Duodenal mucosa (tissue), 2 donors: ENCODE data around the gene CFAP45.

Source experiments
- H3K27ac ChIP-seq: one replicate; pipeline ENCODE4 v1.7.0; 2013; ENCODE audit warnings: low read depth, low read length
- H3K27me3 ChIP-seq, 2 donors: one replicate each; pipeline ENCODE4 v1.7.0; 2013; ENCODE audit warnings: low read length in 2 of 2, control low read depth in 1 of 2; ENCODE audit not compliant: insufficient read depth in 2 of 2, control insufficient read depth in 1 of 2
- H3K36me3 ChIP-seq, 2 donors: one replicate each; pipeline ENCODE4 v1.7.0; 2013; ENCODE audit warnings: low read length in 2 of 2, control low read depth in 1 of 2; ENCODE audit not compliant: insufficient read depth in 2 of 2, control insufficient read depth in 1 of 2
- H3K4me1 ChIP-seq, 2 donors: one replicate each; pipeline ENCODE4 v1.7.0; 2013; ENCODE audit warnings: low read length in 2 of 2, control low read depth in 1 of 2; ENCODE audit not compliant: insufficient read depth in 2 of 2, control insufficient read depth in 1 of 2
- H3K4me3 ChIP-seq, 2 donors: one replicate each; pipeline ENCODE4 v1.7.0; 2013; ENCODE audit warnings: low read length in 2 of 2, low read depth in 1 of 2
- H3K9ac ChIP-seq, 2 donors: one replicate each; pipeline ENCODE4 v1.7.0; 2013; ENCODE audit warnings: low read length in 2 of 2, low read depth in 1 of 2
- H3K9me3 ChIP-seq, 2 donors: one replicate each; pipeline ENCODE4 v1.7.0; 2013; ENCODE audit warnings: low read length in 2 of 2, control low read depth in 1 of 2; ENCODE audit not compliant: control insufficient read depth in 1 of 2

CFAP45 gene

DNA sequence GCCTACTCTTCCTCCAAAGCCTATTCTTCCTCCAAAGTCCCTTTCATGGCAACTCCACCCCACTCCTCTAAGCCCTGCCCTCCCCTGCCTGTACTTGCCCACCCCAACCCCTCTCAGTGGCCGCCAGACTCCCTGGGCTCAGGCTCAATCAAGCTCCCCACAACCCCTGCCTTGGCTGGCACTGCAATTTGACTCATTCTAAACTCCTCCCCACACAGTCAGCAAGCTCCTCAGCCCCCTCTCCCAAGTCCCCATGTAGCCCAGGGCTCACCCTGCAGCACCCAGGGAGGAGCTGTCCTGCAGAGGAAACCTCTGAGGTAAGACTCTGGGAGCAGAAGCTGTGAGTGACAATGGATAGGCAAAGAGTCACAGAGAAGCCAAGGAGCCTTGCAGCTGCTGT is 33.9 kb downstream of the CFAP45 start:
- H3K4me1 ChIP-seq, result peaks cover 24 to 33% of the 10 kb centered on the region in 2 donors
- no peak overlapping the region for H3K9ac ChIP-seq
- no peak overlapping the region for H3K27ac ChIP-seq
- no peak overlapping the region for H3K4me3 ChIP-seq
- H3K36me3 ChIP-seq, result no peaks in the 10 kb centered on the region
- H3K9me3 ChIP-seq, result no peaks in the 10 kb centered on the region
- no peaks in the 10 kb centered on the region for H3K27me3 ChIP-seq

DNA sequence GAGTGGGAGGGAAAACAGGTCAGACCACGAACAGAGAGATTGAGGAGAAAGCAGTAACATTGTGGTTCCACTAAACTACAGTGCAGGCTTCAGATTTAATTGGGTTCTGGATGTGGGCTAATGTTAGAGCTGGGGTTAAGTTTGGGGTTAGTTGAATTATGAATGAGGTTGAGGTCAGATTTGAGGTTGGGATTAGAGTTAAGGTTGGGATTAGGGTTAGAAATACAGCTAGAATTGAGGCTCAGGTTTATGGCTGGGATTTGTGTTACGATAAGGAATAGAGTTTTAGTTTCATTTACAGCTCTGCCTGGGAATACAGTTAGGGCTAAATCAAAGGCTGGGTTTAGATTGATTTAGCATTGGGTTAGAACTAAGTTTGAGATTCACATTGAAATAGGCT is 35.7 kb downstream of the CFAP45 start:
- no peak overlapping the region for H3K4me3 ChIP-seq
- no peaks in the 10 kb centered on the region for H3K9me3 ChIP-seq
- H3K27me3 ChIP-seq, result no peaks in the 10 kb centered on the region
- H3K27ac ChIP-seq, result no peak overlapping the region
- no peak overlapping the region for H3K9ac ChIP-seq
- peaks cover 22 to 26% of the 10 kb centered on the region in 2 donors for H3K4me1 ChIP-seq
- H3K36me3 ChIP-seq, result no peaks in the 10 kb centered on the region

DNA sequence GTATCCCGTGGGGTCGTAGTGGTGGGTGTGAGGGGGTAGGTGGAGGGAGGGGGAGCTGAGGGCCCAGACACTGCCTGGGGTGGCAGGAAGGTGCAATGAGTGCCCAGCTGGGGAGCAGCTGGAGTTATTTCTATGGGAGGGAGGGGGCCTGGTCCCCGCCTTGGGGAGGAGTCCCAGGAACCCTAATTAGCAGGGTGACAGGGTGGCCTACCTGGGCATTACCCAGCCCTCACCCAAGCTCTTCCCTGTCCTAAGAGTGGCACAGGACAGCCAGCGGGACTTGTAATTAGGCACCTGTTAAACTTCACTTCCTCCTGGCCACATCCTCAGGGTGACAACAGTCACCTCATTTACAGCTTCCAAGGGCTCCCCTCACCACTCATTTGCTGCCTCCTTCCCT is 37.4 kb downstream of the CFAP45 start, which contains the start of gene VSIG8:
Gene VSIG8 (minus strand): TSS at position 101 of the 400 bp plus-strand sequence. CDS start 136 bp downstream, outside the sequence.
- no peaks in the 10 kb centered on the region for H3K27me3 ChIP-seq
- no peaks in the 10 kb centered on the region for H3K9me3 ChIP-seq
- no peaks in the 10 kb centered on the region for H3K36me3 ChIP-seq
- no peak within 1 kb of the TSS for H3K9ac ChIP-seq
- H3K4me3 ChIP-seq, result no peak within 1 kb of the TSS
- peaks cover 7 to 10% of the 10 kb centered on the region in 2 donors for H3K4me1 ChIP-seq
- H3K27ac ChIP-seq, result no peak within 1 kb of the TSS

DNA sequence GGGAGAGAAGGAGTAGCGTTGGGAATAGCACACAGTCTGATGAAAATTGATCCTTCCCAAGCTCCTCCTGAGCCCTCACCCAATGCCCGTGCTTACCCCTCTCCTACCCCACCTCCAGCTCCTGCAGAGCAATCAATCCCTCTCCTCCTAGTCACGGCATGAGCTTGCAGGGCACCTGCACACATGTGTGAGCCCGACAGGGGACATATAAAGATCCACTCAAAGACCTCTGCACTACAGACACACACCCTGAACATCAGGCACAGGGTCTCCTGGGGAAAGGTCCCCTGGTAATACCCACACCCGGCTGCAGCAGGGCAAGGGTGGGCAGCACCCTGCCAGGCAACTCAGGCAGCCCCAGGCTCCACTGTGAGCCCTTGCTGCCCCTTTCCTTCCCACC is 37.9 kb downstream of the CFAP45 start:
- Histone ChIP-seq H3K9me3 (no peaks in the 10 kb centered on the region), H3K27me3 (no peaks in the 10 kb centered on the region), H3K27ac (no peak overlapping the region), H3K9ac (no peak overlapping the region), H3K4me3 (no peak overlapping the region), H3K36me3 (no peaks in the 10 kb centered on the region), H3K4me1 (peaks cover 4 to 7% of the 10 kb centered on the region in 2 donors)

DNA sequence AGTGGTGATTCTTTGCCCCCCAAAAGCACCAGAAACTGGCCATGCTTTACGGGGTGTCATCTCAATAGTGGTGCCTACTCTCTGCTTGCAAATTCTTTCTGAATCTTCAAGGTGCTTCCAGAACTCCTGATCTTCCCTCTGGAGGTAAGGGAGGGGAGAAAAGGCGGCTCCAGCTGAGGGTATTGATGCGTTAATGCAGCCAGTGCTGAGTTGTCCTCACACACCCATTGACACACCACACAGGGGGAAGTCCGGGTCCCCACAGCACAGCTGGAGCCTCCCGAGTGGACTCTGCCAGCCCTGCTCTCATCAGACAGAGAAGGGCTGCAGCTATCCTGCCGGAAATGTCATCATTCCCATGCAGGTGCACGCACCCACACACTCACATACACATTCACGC is 38.7 kb downstream of the CFAP45 start:
- no peaks in the 10 kb centered on the region for H3K36me3 ChIP-seq
- no peaks in the 10 kb centered on the region for H3K9me3 ChIP-seq
- no peak overlapping the region for H3K4me3 ChIP-seq
- no peaks in the 10 kb centered on the region for H3K27me3 ChIP-seq
- no peak overlapping the region for H3K9ac ChIP-seq
- peaks cover 0 to 7% of the 10 kb centered on the region in 2 donors for H3K4me1 ChIP-seq
- no peak overlapping the region for H3K27ac ChIP-seq

DNA sequence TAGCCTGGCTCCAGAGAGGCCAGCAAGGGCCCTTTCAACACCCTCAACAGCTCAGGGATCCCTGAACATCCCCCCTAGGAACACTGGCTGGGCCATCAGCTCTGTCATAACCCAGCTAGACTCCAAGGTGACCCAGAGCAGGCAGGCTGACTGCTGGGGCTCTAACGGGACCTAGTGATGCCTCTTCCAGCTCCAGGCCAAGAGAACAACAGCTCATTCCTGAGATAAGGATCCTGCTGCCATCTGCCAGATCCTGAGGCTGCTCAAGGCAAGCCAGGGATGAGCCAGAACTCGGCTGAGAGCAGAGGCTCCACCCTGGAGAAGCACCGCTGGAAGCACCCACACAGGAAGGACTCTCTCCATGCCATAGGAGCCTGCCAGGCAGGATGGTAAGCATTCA is 39.5 kb downstream of the CFAP45 start:
- H3K27me3 ChIP-seq, result no peaks in the 10 kb centered on the region
- no peaks in the 10 kb centered on the region for H3K36me3 ChIP-seq
- no peak overlapping the region for H3K9ac ChIP-seq
- H3K27ac ChIP-seq, result no peak overlapping the region
- peaks cover 1 to 8% of the 10 kb centered on the region in 2 donors for H3K4me1 ChIP-seq
- no peak overlapping the region for H3K4me3 ChIP-seq
- H3K9me3 ChIP-seq, result no peaks in the 10 kb centered on the region

DNA sequence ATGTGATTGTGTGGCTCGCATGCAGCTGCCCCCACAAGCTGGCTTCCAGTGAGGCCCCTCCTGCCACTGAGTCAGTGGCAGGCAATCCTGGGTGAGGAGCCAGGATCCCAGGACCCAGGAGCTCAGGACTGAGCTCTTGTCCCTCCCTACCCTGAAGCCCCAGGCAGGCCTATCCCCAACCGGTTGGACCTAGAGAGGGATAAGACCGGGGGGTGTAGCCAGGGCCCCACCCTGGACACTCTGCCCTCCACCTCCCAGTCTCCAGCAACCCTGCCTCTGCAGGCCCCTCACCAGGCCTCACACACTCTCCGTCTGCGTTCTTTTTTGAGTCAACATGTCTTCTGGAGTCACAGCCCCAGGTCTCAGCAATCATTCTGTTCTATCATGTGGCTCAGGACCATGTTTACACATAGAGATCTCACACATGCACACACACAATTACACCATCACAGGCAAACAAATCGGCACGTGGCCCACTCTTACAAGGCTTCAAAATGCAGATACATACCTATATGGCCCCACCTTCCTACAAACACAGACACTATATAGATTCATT is 40.1 kb downstream of the CFAP45 start:
- no peak overlapping the region for H3K27ac ChIP-seq
- no peak overlapping the region for H3K4me3 ChIP-seq
- H3K36me3 ChIP-seq, result no peaks in the 10 kb centered on the region
- H3K9ac ChIP-seq, result no peak overlapping the region
- H3K27me3 ChIP-seq, result no peaks in the 10 kb centered on the region
- peaks cover 6 to 10% of the 10 kb centered on the region in 2 donors for H3K4me1 ChIP-seq
- H3K9me3 ChIP-seq, result no peaks in the 10 kb centered on the region

DNA sequence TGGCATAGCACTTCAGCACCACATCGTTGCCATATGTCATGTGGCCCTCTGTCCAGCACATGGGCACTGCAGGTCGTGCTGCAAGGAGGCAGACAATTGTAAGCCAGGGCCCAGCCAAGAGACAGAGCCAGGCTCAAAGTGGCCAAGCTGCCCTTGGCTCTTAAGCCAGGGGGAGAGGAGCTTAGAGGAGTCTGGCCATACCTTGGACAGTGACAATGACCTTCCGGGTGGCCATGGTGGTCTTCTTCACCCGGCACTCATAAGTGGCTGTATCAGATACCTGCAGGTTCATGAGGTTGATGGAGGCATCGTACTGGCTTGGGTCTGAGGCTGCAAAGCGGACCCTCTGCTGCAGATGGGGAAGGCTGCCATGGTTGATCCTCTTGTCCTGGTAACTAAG is 42.1 kb downstream of the CFAP45 start:
- Histone ChIP-seq H3K4me3 (no peak overlapping the region), H3K9ac (no peak overlapping the region), H3K27ac (no peak overlapping the region), H3K4me1 (peaks cover 6 to 16% of the 10 kb centered on the region in 2 donors), H3K27me3 (no peaks in the 10 kb centered on the region), H3K9me3 (no peaks in the 10 kb centered on the region), H3K36me3 (no peaks in the 10 kb centered on the region)

DNA sequence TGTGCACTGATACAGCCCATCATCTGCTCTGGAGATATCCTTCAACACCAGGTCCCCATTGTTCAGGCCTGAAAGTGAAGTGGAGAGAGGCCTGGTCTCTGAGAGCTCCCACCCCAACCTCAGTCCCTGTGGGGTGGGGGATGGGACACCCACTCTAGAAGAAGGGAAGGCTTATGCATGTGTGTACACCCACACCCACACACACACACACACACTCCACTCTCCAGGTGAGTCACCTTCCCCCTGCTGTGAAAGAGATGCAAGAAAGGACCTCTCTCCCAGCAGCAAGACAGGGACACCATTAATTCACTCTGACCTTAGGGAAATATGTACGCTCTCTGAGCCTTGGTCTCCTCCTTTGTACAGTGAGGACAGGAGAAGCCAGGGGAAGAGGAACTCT is 43.4 kb downstream of the CFAP45 start:
- H3K4me3 ChIP-seq, result no peak overlapping the region
- H3K27me3 ChIP-seq, result no peaks in the 10 kb centered on the region
- H3K4me1 ChIP-seq, result peaks cover 6 to 16% of the 10 kb centered on the region in 2 donors

DNA sequence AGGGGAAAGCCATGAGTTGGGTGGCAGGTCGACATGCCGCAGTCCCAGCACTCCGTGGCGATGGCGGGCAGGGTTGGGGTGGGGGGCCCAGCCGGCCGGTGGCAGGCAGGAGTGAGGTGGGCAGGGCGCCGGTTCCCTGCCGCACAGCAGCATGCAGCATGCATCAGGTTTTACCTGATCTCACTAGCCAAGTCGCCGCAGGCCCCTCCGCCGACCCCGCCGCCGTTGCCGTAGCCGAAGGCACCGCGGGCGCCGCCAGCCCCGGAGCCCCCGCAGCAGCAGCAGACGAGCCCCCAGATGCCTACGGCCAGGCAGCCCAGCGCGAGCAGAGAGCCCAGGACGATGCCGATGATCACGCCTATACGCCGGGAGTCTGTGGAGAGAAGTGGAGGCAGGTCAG is 44.3 kb downstream of the CFAP45 start:
- H3K4me1 ChIP-seq, result peaks cover 6 to 16% of the 10 kb centered on the region in 2 donors
- H3K9ac ChIP-seq, result no peak overlapping the region
- no peaks in the 10 kb centered on the region for H3K36me3 ChIP-seq
- H3K27ac ChIP-seq, result no peak overlapping the region
- H3K9me3 ChIP-seq, result no peaks in the 10 kb centered on the region
- H3K27me3 ChIP-seq, result no peaks in the 10 kb centered on the region
- H3K4me3 ChIP-seq, result no peak overlapping the region

More for the DNA sequence above, 43.4 kb downstream of the CFAP45 start:
- H3K9me3 ChIP-seq, result no peaks in the 10 kb centered on the region
- no peaks in the 10 kb centered on the region for H3K36me3 ChIP-seq
- H3K9ac ChIP-seq, result no peak overlapping the region
- H3K27ac ChIP-seq, result no peak overlapping the region
